H1 (cell line): ENCODE data around the gene ZACN. TPM values are rescaled to one million over a fixed set of nuclear protein-coding genes. Genes with fewer than 3 reads are reported as not detected.
A peak's percentile ranks its signal among the peaks of the same experiment; 100 is the strongest.

ENCODE experiments used
- BACH1 ChIP-seq: IDR thresholded peaks from 2 replicates; pipeline ENCODE4 v1.6.1; 2012; ENCODE audit warnings: low read length, improper control_type of control experiment
- E2F6 ChIP-seq: IDR thresholded peaks from 2 replicates; pipeline ENCODE4 v1.6.1; 2012; ENCODE audit warnings: inconsistent platforms
- EZH2 ChIP-seq: fragments of 200-600 bp; sonication (generic); IDR thresholded peaks from 2 replicates; pipeline ENCODE4 v1.7.1; 2012; ENCODE audit warnings: low read depth, mild to moderate bottlenecking, moderate library complexity, low read length, inconsistent platforms; ENCODE audit not compliant: severe bottlenecking
- FOSL1 ChIP-seq: IDR thresholded peaks from 2 replicates; pipeline ENCODE4 v1.6.1; 2011; ENCODE audit warnings: mild to moderate bottlenecking, low read depth, low read length, moderate library complexity; ENCODE audit not compliant: insufficient read depth
- PHF8 ChIP-seq: fragments of 200-600 bp; sonication (generic); conservative IDR thresholded peaks from 2 replicates; pipeline ENCODE4 v1.7.1; 2012; ENCODE audit warnings: low read depth, mild to moderate bottlenecking, inconsistent platforms, low read length, moderate library complexity
- POLR2A ChIP-seq, 2 experiments: IDR thresholded peaks; 1 replicate in 1 of 2; 2 replicates in 1 of 2; pipeline ENCODE4 v1.6.1; 2011; ENCODE audit warnings: low read depth in 2 of 2, low read length in 2 of 2, mild to moderate bottlenecking in 2 of 2; ENCODE audit errors: control extremely low read depth in 1 of 2
- RNF2 ChIP-seq: fragments of 200-900, 300-1000 bp; sonication (generic); IDR thresholded peaks from 2 replicates; pipeline ENCODE4 v1.7.1; 2016; ENCODE audit warnings: borderline replicate concordance, low read depth, mild to moderate bottlenecking, antibody characterized with exemption, low read length; ENCODE audit not compliant: poor library complexity, severe bottlenecking; ENCODE audit errors: missing control alignments
- TEAD4 ChIP-seq: IDR thresholded peaks from 2 replicates; pipeline ENCODE4 v1.6.1; 2012; ENCODE audit warnings: low read depth, low read length, inconsistent platforms, mixed read lengths
- polyA plus RNA-seq, 7 experiments: library from polyadenylated mRNA; depleted of rRNA in 3 of 7; stranded (reverse) in 5 of 7; unstranded in 2 of 7; fragments of >200 nt in 5 of 7; fragments of 200-250 nt in 2 of 7; gene quantifications; 1 replicate in 5 of 7; 2 replicates in 1 of 7; 4 replicates in 1 of 7; pipeline versions ENCODE4 v1.2.1 to v1.2.3, GENCODE V29; 2011 to 2013; ENCODE audit warnings: missing spikeins in 2 of 7, mixed read lengths in 2 of 7
- total RNA-seq: library from RNA; stranded (reverse); fragmentation: NEBNext Ultra II Directional; extraction: Animal tissue kit (Norgen Biotek cat#: 25700); gene quantifications from 2 replicates; pipeline ENCODE4 v1.2.1, GENCODE V29; 2021

Gene ZACN
- total and polyA plus RNA-seq, 2 of the 8 experiments (the other 6 are each of a cell fraction or from before 2014, with no cell fraction given): 0.26 TPM; not detected in 1

- TF ChIP-seq E2F6: 0 out of 2 replicates have a peak, but pooled peaks have one; percentile 23
- TF ChIP-seq TEAD4: peak; percentile 66; the same call in 1 of the 2 replicates
- TF ChIP-seq BACH1: no peak
- TF ChIP-seq EZH2: peak; percentile 88
- no peak for TF ChIP-seq FOSL1
- TF ChIP-seq RNF2: peak; percentile 13
- TF ChIP-seq PHF8: 0 out of 2 replicates have a peak, but pooled peaks have one; percentile 6
- TF ChIP-seq POLR2A (IDR thresholded peaks at IDR 0.05; ENCODE audit: control extremely low read depth in 1 of 2, low read depth in 2 of 2, low read length in 2 of 2): no peak
Measured at GRCh38 chr17:76074390-76075363, 4.3 kb upstream of the ZACN start, which contains the start of gene GALR2 (continued).
